Measurements from ENCODE around the gene TMCO2.

The TMCO2 gene

DNA sequence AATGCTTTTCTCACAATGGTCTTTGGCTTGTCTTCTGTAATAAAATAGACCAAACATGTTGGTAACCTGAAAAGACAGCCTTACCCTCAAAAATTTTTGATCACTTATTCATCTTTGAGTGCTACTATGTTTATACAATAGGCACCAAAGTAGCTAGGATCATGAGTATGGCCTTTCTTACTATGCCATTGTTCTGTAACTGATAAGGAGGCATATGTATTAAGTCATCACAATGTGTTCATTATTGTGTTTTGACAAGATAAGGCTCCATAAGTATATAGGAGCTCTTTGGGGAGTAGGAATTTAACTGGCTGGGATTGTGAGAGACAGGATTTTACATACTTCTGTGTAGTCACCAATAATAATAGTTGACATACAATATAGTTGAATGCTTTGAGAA lies 675 bp downstream of the TMCO2 start:
- peaks cover 9% of the 10 kb centered on the region; the same call in 1 of the 2 replicates for H3F3A ChIP-seq (ENCODE audit: insufficient read depth)
- H4K20me1 ChIP-seq (ENCODE audit: low read depth, low read length), result no peaks in the 10 kb centered on the region
- H3K9me3 ChIP-seq (ENCODE audit: insufficient read depth, low read length), result no peaks in the 10 kb centered on the region
- no peak overlapping the region for H3K4me2 ChIP-seq (ENCODE audit: low read depth, low read length, poor library complexity, severe bottlenecking)
- TF ChIP-seq EZH2phosphoT487 (conservative IDR thresholded peaks at IDR 0.05; ENCODE audit: low read length) (no peak), CTCF (IDR thresholded peaks at IDR 0.05; ENCODE audit: insufficient read depth, low read length, poor library complexity, severe bottlenecking) (no peak)
- no peaks in the 10 kb centered on the region for H3K27me3 ChIP-seq (ENCODE audit: low read length)
- no peak overlapping the region for H2AFZ ChIP-seq (ENCODE audit: low read depth, low read length, severe bottlenecking)
- no peaks in the 10 kb centered on the region for H3K36me3 ChIP-seq (ENCODE audit: low read length)
- H3K9ac ChIP-seq (ENCODE audit: low read length), result no peak overlapping the region
- H3K4me3 ChIP-seq (ENCODE audit: insufficient read depth, low read length, poor library complexity, severe bottlenecking), result no peak overlapping the region
- no peaks in the 10 kb centered on the region for H3K79me2 ChIP-seq (ENCODE audit: insufficient read depth, low read length)
- no peak overlapping the region for H3K27ac ChIP-seq (ENCODE audit: low read depth, low read length)
- H3K9me2 ChIP-seq (replicated peaks; ENCODE audit: insufficient read depth, low read length), result no peaks in the 10 kb centered on the region

DNA sequence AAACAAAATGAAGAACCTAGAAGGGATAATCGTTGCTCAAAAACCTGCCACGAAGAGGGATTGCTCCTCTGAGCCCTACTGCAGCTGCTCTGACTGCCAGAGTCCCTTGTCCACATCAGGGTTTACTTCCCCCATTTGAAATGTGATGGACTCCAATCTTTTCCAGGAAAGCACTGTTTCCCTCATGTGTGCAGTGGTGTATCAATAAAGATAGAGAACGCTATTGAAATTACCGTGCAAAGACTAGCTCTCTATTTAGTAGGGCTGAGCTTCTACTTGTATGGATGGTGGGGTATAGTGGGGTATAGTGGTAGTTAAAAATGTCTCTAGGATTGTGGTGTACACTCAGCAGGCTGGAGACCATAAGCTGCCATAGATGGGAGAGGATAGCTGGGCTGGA lies 3.7 kb downstream of the TMCO2 start:
- no peak overlapping the region for H2AFZ ChIP-seq (ENCODE audit: low read depth, low read length, severe bottlenecking)
- H3K9me3 ChIP-seq (ENCODE audit: insufficient read depth, low read length), result no peaks in the 10 kb centered on the region
- TF ChIP-seq EZH2phosphoT487 (conservative IDR thresholded peaks at IDR 0.05; ENCODE audit: low read length) (no peak), CTCF (IDR thresholded peaks at IDR 0.05; ENCODE audit: insufficient read depth, low read length, poor library complexity, severe bottlenecking) (no peak)
- no peak overlapping the region for H3K4me3 ChIP-seq (ENCODE audit: insufficient read depth, low read length, poor library complexity, severe bottlenecking)
- no peak overlapping the region for H3K4me2 ChIP-seq (ENCODE audit: low read depth, low read length, poor library complexity, severe bottlenecking)
- no peak overlapping the region for H3K27ac ChIP-seq (ENCODE audit: low read depth, low read length)
- no peaks in the 10 kb centered on the region for H3K27me3 ChIP-seq (ENCODE audit: low read length)
- H3K9ac ChIP-seq (ENCODE audit: low read length), result no peak overlapping the region
- H3K9me2 ChIP-seq (replicated peaks; ENCODE audit: insufficient read depth, low read length), result no peaks in the 10 kb centered on the region
- H3F3A ChIP-seq (ENCODE audit: insufficient read depth), result no peaks in the 10 kb centered on the region; the same call in 1 of the 2 replicates
- no peaks in the 10 kb centered on the region for H3K36me3 ChIP-seq (ENCODE audit: low read length)
- H3K79me2 ChIP-seq (ENCODE audit: insufficient read depth, low read length), result peaks cover 3% of the 10 kb centered on the region; the same call in 1 of the 2 replicates
- no peaks in the 10 kb centered on the region for H4K20me1 ChIP-seq (ENCODE audit: low read depth, low read length)

GRCh38 chr1:40252601-40253000 lies 4.9 kb downstream of the TMCO2 start:
- Histone ChIP-seq H3K4me2 (ENCODE audit: low read depth, low read length, poor library complexity, severe bottlenecking) (no peak overlapping the region), H3K9ac (ENCODE audit: low read length) (no peak overlapping the region), H3K9me2 (replicated peaks; ENCODE audit: insufficient read depth, low read length) (no peaks in the 10 kb centered on the region), H3K79me2 (ENCODE audit: insufficient read depth, low read length) (peaks cover 13% of the 10 kb centered on the region; the same call in 1 of the 2 replicates), H3K36me3 (ENCODE audit: low read length) (no peaks in the 10 kb centered on the region), H2AFZ (ENCODE audit: low read depth, low read length, severe bottlenecking) (no peak overlapping the region), H3F3A (ENCODE audit: insufficient read depth) (peaks cover 4% of the 10 kb centered on the region; the same call in 1 of the 2 replicates), H4K20me1 (ENCODE audit: low read depth, low read length) (no peaks in the 10 kb centered on the region), H3K27ac (ENCODE audit: low read depth, low read length) (no peak overlapping the region), H3K27me3 (ENCODE audit: low read length) (no peaks in the 10 kb centered on the region), H3K4me3 (ENCODE audit: insufficient read depth, low read length, poor library complexity, severe bottlenecking) (no peak overlapping the region), H3K9me3 (ENCODE audit: insufficient read depth, low read length) (no peaks in the 10 kb centered on the region)
- no peak for TF ChIP-seq CTCF (IDR thresholded peaks at IDR 0.05; ENCODE audit: insufficient read depth, low read length, poor library complexity, severe bottlenecking)
- TF ChIP-seq EZH2phosphoT487 (conservative IDR thresholded peaks at IDR 0.05; ENCODE audit: low read length), result no peak
